ENCODE data around the gene AKAP8L.

GRCh38 chr19:15404097-15404779 lies 14.6 kb downstream of the AKAP8L start:
- TF ChIP-seq MAX (IDR thresholded peaks at IDR 0.05; ENCODE audit: low read depth, low read length) (no peak), CTCF (IDR thresholded peaks at IDR 0.05; ENCODE audit: low read depth, low read length) (no peak), POLR2A (IDR thresholded peaks at IDR 0.05; ENCODE audit: extremely low read depth, insufficient read length) (no peak), MYC (IDR thresholded peaks at IDR 0.05; ENCODE audit: low read depth, low read length) (no peak)

All from NB4 (cell line).